ENCODE measurements around the gene LTBP1. TPM values are rescaled to one million over a fixed set of nuclear protein-coding genes. Genes with fewer than 3 reads are reported as not detected.

LTBP1 gene
- total and polyA plus RNA-seq, 10 of the 15 experiments (the other 5 are each of a cell fraction or from before 2014, with no cell fraction given): 0.01 to 0.28 (median 0.12) TPM; not detected in 2

DNA sequence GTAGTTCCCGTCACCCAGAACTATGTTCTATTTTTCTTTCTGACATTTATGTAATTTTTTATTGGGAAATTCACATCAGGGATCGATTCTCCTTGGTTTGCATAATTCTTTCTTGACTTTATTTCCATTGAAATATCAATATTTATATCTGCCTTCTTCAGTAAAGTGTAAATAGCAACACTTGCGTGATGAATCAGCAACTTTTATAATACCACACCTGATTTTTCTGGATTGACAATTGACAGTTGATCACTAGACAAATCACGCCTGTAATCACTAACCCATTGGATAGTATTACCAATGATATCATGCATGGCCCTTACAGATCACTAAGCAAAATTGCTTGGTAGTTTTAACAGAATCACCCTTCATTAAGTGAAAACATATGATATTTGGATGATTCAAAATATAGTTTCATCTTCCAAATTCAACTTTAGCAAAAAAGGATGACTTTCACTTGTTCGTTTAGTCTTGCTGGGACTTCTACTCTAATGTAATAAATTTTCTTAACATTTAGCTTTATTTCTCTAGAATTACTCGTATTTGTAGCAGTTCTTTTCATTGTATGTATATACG is 390.7 kb downstream of the LTBP1 start (continued):
- TF ChIP-seq TAF1 (IDR thresholded peaks at IDR 0.05; ENCODE audit: borderline replicate concordance, low read depth, low read length) (no peak), RCOR1 (conservative IDR thresholded peaks at IDR 0.05; ENCODE audit: low read depth, low read length) (no peak), EED (IDR thresholded peaks at IDR 0.05; ENCODE audit: low read depth) (no peak), STAT1 (conservative IDR thresholded peaks at IDR 0.05) (no peak), SRF (IDR thresholded peaks at IDR 0.05; ENCODE audit: low read depth in 2 of 2, low read length in 2 of 2) (no peak), SPI1 (IDR thresholded peaks at IDR 0.05; ENCODE audit: borderline replicate concordance, insufficient read depth, low read depth, low read length) (no peak), PML (IDR thresholded peaks at IDR 0.05; ENCODE audit: low read length) (no peak), NFIC (IDR thresholded peaks at IDR 0.05; ENCODE audit: low read depth, low read length) (no peak), MYC (IDR thresholded peaks at IDR 0.05; ENCODE audit: insufficient read depth, insufficient read length, insufficient replicate concordance, low read length, severe bottlenecking) (no peak), CHD1 (IDR thresholded peaks at IDR 0.05; ENCODE audit: low read depth, low read length) (no peak), ZNF274 (IDR thresholded peaks at IDR 0.05; ENCODE audit: insufficient read depth, insufficient read length) (no peak)
- TF ChIP-seq, protein P1, sequence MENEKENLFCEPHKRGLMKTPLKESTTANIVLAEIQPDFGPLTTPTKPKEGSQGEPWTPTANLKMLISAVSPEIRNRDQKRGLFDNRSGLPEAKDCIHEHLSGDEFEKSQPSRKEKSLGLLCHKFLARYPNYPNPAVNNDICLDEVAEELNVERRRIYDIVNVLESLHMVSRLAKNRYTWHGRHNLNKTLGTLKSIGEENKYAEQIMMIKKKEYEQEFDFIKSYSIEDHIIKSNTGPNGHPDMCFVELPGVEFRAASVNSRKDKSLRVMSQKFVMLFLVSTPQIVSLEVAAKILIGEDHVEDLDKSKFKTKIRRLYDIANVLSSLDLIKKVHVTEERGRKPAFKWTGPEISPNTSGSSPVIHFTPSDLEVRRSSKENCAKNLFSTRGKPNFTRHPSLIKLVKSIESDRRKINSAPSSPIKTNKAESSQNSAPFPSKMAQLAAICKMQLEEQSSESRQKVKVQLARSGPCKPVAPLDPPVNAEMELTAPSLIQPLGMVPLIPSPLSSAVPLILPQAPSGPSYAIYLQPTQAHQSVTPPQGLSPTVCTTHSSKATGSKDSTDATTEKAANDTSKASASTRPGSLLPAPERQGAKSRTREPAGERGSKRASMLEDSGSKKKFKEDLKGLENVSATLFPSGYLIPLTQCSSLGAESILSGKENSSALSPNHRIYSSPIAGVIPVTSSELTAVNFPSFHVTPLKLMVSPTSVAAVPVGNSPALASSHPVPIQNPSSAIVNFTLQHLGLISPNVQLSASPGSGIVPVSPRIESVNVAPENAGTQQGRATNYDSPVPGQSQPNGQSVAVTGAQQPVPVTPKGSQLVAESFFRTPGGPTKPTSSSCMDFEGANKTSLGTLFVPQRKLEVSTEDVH (IDR thresholded peaks at IDR 0.05; ENCODE audit: low read depth, partially characterized antibody): no peak

All from GM12878 (cell line).